GM12878 (cell line): ENCODE data around the gene ANP32B.

Experiments
- ASH2L ChIP-seq: fragments of 300-600, 200-600 bp; sonication (generic); IDR thresholded peaks from 2 replicates; pipeline ENCODE4 v1.6.1; 2017; ENCODE audit warnings: low read depth, mild to moderate bottlenecking, borderline replicate concordance
- ATF3 ChIP-seq: IDR thresholded peaks from 2 replicates; pipeline ENCODE4 v1.6.1; 2011; ENCODE audit warnings: low read depth, mild to moderate bottlenecking, low read length, moderate library complexity, borderline replicate concordance; ENCODE audit errors: extremely low read depth
- BMI1 ChIP-seq: fragments of 450-650 bp; IDR thresholded peaks from 2 replicates; pipeline ENCODE4 v1.6.1; 2016; ENCODE audit warnings: mild to moderate bottlenecking, moderate library complexity, borderline replicate concordance
- CTCF ChIP-seq, 3 experiments: IDR thresholded peaks in 2 of 3; conservative IDR thresholded peaks in 1 of 3; 2 replicates each; pipeline ENCODE4 v1.5.1; 2011; ENCODE audit warnings: low read depth in 3 of 3, low read length in 3 of 3, mild to moderate bottlenecking in 3 of 3, control low read depth in 2 of 3, moderate library complexity in 2 of 3, inconsistent platforms in 1 of 3, mixed read lengths in 1 of 3; ENCODE audit not compliant: control insufficient read depth in 2 of 3, insufficient read depth in 1 of 3; ENCODE audit errors: extremely low read depth in 1 of 3
- POLR2A ChIP-seq: IDR thresholded peaks from 2 replicates; pipeline ENCODE4 v1.6.1; 2011; ENCODE audit warnings: low read depth, mild to moderate bottlenecking, low read length
- POLR2AphosphoS2 ChIP-seq: IDR thresholded peaks from 2 replicates; pipeline ENCODE4 v1.6.1; 2011; ENCODE audit warnings: low read depth, mild to moderate bottlenecking, low read length, improper control_type of control experiment, moderate library complexity
- POLR2AphosphoS5 ChIP-seq: IDR thresholded peaks from 2 replicates; pipeline ENCODE4 v1.6.1; 2011; ENCODE audit warnings: mild to moderate bottlenecking, low read length, inconsistent platforms
- SREBF1 ChIP-seq: IDR thresholded peaks from 2 replicates; pipeline ENCODE4 v1.6.1; 2012; ENCODE audit warnings: mild to moderate bottlenecking, low read length
- TCF3 ChIP-seq: IDR thresholded peaks from 2 replicates; pipeline ENCODE4 v1.6.1; 2012; ENCODE audit warnings: low read depth, mild to moderate bottlenecking, low read length, borderline replicate concordance; ENCODE audit not compliant: insufficient read depth
- TF ChIP-seq, protein P1 (sequence below): fragments of 450-650 bp; IDR thresholded peaks from 2 replicates; pipeline ENCODE4 v1.6.1; 2017; ENCODE audit warnings: mild to moderate bottlenecking, moderate library complexity

DNA sequence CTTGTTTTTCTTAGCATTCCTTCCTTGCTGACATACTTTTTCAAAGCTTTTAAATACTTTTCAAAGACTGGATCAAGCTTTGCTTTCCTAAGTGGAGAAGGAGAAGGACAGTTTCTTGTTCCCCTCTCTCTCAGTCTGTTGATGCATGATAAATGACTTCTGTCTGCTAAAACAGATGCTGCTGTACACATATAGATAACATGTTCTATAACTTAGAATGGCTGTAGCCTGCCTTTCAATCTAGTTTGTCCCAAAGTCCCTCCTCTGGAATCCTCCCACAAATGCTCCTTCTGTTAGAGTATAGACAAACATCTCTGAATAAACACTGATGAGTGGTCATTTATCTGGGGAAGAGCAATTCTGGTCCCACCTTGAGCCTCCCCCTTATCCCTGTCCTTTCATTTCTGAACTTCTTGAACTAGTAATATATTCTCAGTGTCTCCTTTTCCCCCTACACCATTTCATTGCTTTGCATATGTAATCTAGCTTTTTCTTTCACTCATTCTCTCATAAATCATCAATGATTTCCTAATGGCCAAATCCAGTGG is 39.8 kb upstream of the ANP32B start:
- TF ChIP-seq, protein P1, sequence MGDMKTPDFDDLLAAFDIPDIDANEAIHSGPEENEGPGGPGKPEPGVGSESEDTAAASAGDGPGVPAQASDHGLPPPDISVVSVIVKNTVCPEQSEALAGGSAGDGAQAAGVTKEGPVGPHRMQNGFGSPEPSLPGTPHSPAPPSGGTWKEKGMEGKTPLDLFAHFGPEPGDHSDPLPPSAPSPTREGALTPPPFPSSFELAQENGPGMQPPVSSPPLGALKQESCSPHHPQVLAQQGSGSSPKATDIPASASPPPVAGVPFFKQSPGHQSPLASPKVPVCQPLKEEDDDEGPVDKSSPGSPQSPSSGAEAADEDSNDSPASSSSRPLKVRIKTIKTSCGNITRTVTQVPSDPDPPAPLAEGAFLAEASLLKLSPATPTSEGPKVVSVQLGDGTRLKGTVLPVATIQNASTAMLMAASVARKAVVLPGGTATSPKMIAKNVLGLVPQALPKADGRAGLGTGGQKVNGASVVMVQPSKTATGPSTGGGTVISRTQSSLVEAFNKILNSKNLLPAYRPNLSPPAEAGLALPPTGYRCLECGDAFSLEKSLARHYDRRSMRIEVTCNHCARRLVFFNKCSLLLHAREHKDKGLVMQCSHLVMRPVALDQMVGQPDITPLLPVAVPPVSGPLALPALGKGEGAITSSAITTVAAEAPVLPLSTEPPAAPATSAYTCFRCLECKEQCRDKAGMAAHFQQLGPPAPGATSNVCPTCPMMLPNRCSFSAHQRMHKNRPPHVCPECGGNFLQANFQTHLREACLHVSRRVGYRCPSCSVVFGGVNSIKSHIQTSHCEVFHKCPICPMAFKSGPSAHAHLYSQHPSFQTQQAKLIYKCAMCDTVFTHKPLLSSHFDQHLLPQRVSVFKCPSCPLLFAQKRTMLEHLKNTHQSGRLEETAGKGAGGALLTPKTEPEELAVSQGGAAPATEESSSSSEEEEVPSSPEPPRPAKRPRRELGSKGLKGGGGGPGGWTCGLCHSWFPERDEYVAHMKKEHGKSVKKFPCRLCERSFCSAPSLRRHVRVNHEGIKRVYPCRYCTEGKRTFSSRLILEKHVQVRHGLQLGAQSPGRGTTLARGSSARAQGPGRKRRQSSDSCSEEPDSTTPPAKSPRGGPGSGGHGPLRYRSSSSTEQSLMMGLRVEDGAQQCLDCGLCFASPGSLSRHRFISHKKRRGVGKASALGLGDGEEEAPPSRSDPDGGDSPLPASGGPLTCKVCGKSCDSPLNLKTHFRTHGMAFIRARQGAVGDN: no peak
- TF ChIP-seq CTCF (IDR thresholded peaks at IDR 0.05 in 2 of 3, conservative IDR thresholded peaks at IDR 0.05 in 1 of 3; ENCODE audit: control insufficient read depth in 2 of 3, extremely low read depth in 1 of 3, insufficient read depth in 1 of 3, low read depth in 3 of 3, low read length in 3 of 3): no peak
- no peak for TF ChIP-seq POLR2A
- no peak for TF ChIP-seq POLR2AphosphoS2
- no peak for TF ChIP-seq SREBF1
- no peak for TF ChIP-seq ATF3
- TF ChIP-seq POLR2AphosphoS5: no peak
- TF ChIP-seq BMI1: no peak
- TF ChIP-seq ASH2L: no peak
- TF ChIP-seq TCF3: no peak
